ENCODE results near the gene LPCAT3.

LPCAT3 gene

DNA sequence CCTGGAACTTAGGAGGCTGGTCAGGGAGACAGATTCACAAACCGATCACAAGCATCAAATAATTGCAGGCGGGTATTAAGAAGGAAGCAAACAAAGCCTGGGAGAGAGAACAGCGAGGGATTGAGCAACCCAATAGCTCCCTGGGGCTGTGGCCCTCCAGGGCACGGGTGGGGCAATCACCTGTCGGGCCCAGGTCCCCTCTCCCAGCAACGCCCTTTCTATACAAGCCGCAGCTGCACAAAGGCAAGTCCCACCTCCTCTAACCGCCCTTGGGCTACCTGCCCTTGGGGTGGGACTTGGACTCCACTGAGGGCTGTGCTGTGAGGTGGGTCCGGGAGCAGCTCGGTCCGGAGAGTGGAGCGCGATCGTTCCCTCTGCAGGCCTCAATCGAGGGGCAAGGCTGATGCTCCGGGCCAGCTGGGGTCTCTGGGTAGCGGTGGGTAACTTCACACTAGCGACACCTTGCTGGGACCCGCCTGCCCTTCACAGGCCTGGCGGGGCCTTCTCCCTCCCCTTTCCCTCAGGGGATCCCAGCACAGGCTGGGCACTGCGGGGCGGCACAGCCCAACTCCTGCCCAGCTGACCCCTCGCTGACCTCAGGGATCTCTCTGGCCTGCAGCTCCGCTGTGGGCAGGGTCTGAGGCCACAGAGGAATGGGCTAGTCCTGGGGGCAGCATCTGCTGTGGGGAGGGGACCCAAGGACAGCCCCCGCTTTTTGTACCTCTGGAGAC, 55.8 kb downstream of the LPCAT3 start:
- DNase-seq = no peak

DNA sequence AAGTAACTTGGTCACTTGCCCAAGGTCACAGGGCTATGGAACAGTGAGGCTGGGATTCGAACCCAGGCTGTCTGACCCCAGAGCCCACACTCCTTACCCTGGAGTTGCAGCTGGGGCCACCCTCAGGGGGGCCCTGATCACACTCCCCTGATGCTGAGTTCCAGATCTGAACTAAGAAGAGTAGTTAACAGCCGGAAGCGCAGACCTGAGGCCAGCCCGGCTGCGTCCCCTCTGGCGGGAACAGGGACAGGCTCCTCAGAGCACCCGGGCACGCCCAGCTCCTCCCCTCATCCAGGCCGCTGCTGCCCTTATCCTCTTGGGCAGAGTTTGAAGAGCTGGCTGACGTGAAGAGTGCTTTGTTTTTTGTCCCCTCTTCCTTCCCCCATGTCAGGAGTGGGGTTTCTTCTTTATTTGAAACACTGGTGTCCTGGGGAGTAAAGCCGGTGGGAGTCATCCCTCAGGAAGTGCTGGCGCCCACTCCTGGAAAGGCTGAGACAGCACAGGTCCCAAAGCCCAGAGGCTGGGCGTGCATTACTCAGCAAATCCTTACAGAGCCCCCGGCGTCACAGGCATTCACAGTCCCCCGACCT, 56.5 kb downstream of the LPCAT3 start:
- peak; percentile 27 for DNase-seq

DNA sequence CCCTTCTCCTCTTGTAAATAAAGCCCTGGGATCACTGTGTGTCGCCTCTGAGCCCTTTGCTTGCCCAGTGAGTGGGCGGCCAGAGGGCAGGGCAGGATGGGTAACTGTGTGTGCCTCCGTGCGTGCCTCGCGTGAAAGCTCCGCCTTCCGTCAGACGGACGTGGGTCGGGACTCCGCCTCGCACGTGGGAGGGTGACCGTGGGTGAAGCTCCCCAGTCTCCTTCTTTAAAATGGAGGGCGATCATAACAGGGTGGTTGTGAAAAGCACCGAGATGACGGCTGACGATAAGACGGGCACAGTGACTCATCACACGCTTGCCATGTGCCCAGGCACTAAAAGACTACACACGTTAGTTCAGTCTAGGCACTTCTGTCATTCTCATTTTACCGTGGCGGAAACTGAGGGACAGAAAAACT, 57.0 kb downstream of the LPCAT3 start:
- DNase-seq = no peak

DNA sequence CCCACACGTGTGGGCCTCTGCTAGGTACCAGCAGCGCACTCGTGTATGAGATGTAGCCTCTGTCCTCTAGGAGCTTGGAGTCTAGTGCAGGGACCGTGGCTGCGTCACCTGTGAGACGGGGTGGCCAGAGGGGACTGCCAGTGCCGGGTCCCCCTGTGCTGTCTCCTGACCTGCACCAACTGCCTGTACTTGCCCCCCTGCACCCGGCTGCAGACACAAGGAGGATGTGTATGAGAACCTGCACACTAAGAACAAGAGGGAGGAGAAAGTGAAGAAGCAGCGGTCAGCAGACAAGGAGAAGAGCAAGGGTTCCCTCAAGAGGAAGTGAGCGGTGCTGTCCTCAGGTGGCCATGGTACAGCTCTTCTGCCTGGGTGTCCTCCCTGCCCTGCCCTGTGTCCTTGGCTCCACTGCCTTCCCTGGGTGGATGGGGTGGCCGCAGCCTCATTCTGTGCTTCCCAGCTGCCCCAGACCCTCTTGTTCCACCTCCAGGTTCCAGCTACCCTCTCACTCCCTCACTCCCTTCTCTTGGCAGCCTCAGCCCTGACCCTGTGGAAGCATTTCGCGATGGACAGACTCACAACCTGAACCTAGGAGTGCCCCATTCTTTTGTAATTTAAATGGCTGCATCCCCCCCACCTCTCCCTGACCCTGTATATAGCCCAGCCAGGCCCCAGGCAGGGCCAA, 57.5 kb downstream of the LPCAT3 start:
- no peak for DNase-seq

DNA sequence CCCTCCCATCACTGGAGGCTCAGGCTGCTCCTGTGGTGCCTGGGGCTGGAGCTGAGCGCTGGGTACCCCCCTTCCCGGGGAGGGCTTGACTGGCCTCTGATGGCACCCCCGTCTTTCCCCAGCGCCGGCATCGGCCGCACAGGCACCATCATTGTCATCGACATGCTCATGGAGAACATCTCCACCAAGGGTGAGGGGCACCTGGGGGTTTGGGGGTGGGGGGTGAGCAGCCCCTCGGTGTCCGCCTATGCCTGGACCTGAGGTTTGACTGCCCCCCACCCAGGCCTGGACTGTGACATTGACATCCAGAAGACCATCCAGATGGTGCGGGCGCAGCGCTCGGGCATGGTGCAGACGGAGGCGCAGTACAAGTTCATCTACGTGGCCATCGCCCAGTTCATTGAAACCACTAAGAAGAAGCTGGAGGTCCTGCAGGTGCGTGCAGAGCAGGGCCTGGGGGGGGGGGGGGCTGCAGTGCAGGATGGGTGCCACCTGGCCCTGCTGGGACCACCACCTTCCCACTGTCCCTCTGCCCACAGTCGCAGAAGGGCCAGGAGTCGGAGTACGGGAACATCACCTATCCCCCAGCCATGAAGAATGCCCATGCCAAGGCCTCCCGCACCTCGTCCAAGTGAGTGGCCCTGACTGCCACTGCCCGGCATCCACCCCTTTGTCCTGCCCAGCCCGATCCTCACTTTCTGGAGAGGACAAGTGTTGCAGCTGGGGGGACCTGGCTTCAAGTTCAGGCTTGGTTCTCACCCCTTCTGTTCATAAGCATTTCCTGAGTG, 58.3 kb downstream of the LPCAT3 start:
- DNase-seq = no peak

DNA sequence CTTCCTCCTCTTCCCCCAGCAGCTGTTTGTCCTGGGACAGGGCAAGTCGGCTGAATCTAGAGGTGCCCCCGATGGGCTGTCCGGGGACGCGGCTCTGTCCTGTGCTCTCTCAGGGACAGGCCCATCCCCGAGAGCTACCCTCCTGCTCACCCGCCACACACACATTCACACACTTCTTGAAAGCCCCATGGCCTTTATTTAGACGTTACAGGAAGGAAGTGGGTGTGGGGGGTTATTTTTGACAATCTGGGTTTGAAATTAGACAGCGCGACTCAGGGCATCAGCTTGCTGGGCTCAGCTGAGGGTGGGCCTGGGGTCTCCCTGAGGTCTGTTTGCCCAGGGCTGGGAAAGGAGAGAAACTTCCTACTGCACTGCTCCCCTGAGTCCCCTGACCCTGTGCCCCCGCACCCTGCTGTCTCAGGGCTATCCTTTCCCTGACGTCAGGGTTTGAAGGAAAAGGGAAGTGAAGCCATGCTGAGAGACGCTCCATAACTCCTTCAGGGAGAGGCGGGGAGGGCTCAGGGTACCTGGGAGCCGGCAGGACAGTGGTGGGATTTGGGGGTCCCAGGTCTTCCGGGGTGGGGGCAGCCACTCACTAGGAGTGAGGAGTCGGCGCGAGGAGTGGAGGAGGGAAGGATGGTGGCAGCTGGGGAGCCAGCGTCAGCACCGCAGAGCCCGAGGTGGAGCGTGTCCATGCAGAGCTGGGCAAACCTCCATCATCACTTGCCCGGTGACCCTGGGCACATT, 59.0 kb downstream of the LPCAT3 start:
- DNase-seq = peak; percentile 34

DNA sequence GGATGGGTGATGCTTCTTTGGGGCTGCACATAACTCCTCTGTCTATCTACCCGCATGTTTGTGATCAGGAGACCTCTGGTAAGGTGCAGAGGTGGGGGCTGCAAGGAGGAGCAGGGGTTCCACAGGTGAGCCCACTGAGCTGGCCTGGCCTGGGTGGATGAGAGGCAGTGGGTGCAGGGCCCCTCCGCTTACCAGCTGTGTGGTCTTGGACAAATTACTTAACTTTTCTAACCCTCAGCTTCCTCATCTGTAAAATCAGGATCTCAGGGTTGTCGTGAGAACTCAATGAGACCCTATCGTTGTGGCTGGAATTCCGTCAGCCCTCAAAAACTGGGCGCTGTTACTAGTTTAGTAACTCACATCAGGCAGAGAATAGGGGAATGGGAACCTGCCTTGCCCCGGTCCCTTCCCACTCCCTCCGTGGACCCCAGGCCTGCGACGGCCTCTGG, 59.6 kb downstream of the LPCAT3 start:
- DNase-seq = no peak

- no peak for DNase-seq
Measured at GRCh38 chr12:6957741-6958608, 60.3 kb downstream of the LPCAT3 start.

- DNase-seq = no peak
Measured at GRCh38 chr12:6957151-6957701, 61.0 kb downstream of the LPCAT3 start.

- DNase-seq = no peak
Measured at GRCh38 chr12:6956021-6956727, 62.1 kb downstream of the LPCAT3 start.

GRCh38 chr12:6955108-6956020, 62.9 kb downstream of the LPCAT3 start:
- DNase-seq = no peak

- DNase-seq = no peak
Measured at GRCh38 chr12:6954316-6955107, 63.8 kb downstream of the LPCAT3 start.

GRCh38 chr12:6953442-6954315, 64.6 kb downstream of the LPCAT3 start:
- DNase-seq = peak; percentile 46

DNA sequence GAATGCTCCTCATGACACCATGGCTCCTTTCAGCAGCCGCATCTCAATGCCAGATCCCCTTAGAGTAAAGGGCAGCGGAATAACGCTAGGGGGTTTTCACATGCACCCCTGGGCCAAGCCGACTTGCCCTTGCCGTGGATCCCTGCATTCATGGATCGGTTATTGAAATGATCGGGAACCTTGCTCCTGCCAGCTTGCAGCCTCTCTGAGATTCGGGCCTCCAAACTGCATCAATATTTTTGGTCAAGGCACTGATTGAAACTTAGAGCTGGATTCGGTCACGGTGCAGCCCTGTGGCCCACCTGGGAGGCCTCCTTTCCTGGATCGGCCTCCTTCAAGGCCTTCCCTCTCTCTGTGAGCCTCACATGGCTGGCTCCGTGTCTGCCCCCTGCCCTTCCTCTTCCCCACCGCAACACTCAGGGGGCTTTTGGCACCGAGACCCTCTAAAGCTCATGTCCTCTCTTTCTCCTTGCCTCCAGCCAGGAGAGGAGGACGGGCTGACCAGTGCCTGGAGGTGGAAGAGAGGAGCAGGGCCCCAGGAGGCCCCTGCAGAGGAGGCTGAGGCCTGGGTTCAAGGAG, 65.3 kb downstream of the LPCAT3 start:
- no peak for DNase-seq

- no peak for DNase-seq
Measured at GRCh38 chr12:6952121-6952862, 66.0 kb downstream of the LPCAT3 start.

DNA sequence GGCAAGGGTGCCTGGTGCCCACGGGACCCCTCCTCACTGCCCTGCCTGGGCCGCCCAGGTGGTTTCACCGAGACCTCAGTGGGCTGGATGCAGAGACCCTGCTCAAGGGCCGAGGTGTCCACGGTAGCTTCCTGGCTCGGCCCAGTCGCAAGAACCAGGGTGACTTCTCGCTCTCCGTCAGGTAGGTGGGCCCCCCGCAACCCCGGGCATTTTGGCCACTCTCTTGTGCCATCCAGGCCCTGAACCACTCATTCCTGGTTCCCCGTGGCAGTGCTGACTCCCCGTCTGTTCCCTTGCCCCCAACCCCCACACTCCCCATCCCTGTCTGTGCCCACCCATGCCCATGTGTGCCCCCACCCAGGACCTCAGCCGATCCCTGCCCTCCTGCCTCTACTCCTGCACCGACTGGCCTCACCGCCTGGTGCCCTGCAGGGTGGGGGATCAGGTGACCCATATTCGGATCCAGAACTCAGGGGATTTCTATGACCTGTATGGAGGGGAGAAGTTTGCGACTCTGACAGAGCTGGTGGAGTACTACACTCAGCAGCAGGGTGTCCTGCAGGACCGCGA, 66.6 kb downstream of the LPCAT3 start:
- DNase-seq = no peak
